Measurements from ENCODE around the gene CDPF1. TPM values are rescaled to one million over a fixed set of nuclear protein-coding genes. Genes with fewer than 3 reads are reported as not detected.

Gene CDPF1
- total and polyA plus RNA-seq, 2 of the 4 experiments (the other 2 are of a cell fraction) = 11.5 to 14.5 TPM

DNA sequence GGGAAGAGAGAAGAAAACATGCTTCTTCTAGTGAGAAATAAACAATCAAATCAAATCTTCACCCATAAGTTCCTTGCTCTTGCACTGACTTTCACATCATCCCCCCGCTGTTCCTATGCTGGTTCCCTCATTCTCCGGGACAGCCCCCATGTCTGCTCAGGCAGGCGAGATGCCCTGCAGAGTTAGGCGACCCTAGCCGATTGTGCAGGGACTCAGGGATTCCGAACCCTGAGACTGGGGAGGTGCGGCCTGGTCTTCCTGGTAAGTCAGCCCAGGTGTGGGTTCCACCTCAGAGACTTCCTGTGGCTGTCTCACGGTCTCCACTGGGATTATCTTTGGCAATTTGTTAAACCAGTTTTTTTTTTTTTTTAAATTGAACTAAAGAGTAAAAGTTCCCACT lies 24.3 kb upstream of the CDPF1 start:
- Histone ChIP-seq H3K9me1 (ENCODE audit: insufficient read depth, low read length) (peaks cover 2% of the 10 kb centered on the region), H3K79me1 (ENCODE audit: low read depth in 1 of 2, low read length in 2 of 2) (peaks cover 5 to 8% of the 10 kb centered on the region in 2 experiments), H3K23ac (ENCODE audit: low read depth, low read length) (no peak overlapping the region), H3K14ac (replicated peaks; ENCODE audit: low read depth, low read length) (no peak overlapping the region), H3K9me3 (ENCODE audit: control insufficient read depth, insufficient read depth, low read length) (no peaks in the 10 kb centered on the region), H3K18ac (ENCODE audit: low read depth, low read length) (no peak overlapping the region), H3K9ac (ENCODE audit: low read depth, low read length) (no peak overlapping the region), H4K91ac (ENCODE audit: insufficient read depth, low read depth, low read length) (no peak overlapping the region), H2BK5ac (ENCODE audit: low read depth, low read length, poor library complexity, severe bottlenecking) (no peak overlapping the region), H3K4me2 (ENCODE audit: low read depth, low read length) (no peak overlapping the region), H3K36me3 (ENCODE audit: control insufficient read depth, insufficient read depth, low read length) (peaks cover 62% of the 10 kb centered on the region), H4K5ac (ENCODE audit: low read depth, low read length) (no peak overlapping the region), H2BK120ac (ENCODE audit: low read depth, low read length) (no peak overlapping the region), H2BK15ac (ENCODE audit: low read depth, low read length) (no peak overlapping the region), H3K56ac (ENCODE audit: extremely low read depth, insufficient read depth, low read length) (no peak overlapping the region), H3K4me3 (ENCODE audit: insufficient read depth, low read depth, low read length) (no peak overlapping the region), H4K20me1 (ENCODE audit: insufficient read depth, low read length) (0 out of 2 replicates have a peak, but pooled peaks cover 1% of the 10 kb centered on the region), H3K27ac (ENCODE audit: insufficient read depth, low read length) (no peak overlapping the region), H3K27me3 (ENCODE audit: control insufficient read depth, insufficient read depth, low read length) (no peaks in the 10 kb centered on the region), H2AK5ac (ENCODE audit: low read depth, low read length) (no peak overlapping the region), H2AFZ (replicated peaks; ENCODE audit: low read length, poor library complexity) (no peak overlapping the region), H2AK9ac (replicated peaks; ENCODE audit: low read depth, low read length, poor library complexity) (no peak overlapping the region), H3K4me1 (ENCODE audit: control insufficient read depth, insufficient read depth, low read length) (peaks cover 2% of the 10 kb centered on the region; the same call in 1 of the 2 replicates), H3K4ac (ENCODE audit: low read depth, low read length) (no peak overlapping the region), H2BK20ac (ENCODE audit: low read depth, low read length) (no peak overlapping the region), H4K8ac (ENCODE audit: low read depth in 2 of 2, low read length in 2 of 2) (no peak overlapping the region)
- intact Hi-C loops (cut with micrococcal nuclease) (no loop called here), dilution Hi-C loops (cut with HindIII; ENCODE audit: low sequenced_read_pairs, unreplicated experiment) (no loop called here), in situ Hi-C loops (cut with MboI; ENCODE audit: low sequenced_read_pairs) (no loop called here)
- 100% methylated on average over 3 of the region's 8 CpGs; no CpG with 5 or more reads in 1 of the 2 experiments for WGBS, 2 experiments (ENCODE audit: extremely low coverage in 2 of 2, insufficient read length in 1 of 2)
- ChIA-PET CTCF (no interaction called here), POLR2A (ENCODE audit: unreplicated experiment) (no interaction called here)
- ATAC-seq (ENCODE audit: low read depth) = no peak
- no TSS peak for BruUV-seq (replicated peaks)
- TF ChIP-seq, protein P1, sequence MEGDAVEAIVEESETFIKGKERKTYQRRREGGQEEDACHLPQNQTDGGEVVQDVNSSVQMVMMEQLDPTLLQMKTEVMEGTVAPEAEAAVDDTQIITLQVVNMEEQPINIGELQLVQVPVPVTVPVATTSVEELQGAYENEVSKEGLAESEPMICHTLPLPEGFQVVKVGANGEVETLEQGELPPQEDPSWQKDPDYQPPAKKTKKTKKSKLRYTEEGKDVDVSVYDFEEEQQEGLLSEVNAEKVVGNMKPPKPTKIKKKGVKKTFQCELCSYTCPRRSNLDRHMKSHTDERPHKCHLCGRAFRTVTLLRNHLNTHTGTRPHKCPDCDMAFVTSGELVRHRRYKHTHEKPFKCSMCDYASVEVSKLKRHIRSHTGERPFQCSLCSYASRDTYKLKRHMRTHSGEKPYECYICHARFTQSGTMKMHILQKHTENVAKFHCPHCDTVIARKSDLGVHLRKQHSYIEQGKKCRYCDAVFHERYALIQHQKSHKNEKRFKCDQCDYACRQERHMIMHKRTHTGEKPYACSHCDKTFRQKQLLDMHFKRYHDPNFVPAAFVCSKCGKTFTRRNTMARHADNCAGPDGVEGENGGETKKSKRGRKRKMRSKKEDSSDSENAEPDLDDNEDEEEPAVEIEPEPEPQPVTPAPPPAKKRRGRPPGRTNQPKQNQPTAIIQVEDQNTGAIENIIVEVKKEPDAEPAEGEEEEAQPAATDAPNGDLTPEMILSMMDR (conservative IDR thresholded peaks at IDR 0.05; ENCODE audit: low read depth, low read length) = no peak
- no peak for TF ChIP-seq MAZ (IDR thresholded peaks at IDR 0.05; ENCODE audit: borderline replicate concordance, low read depth, low read length)
- no peak for TF ChIP-seq MAFK (IDR thresholded peaks at IDR 0.05; ENCODE audit: low read depth, low read length)
- TF ChIP-seq MXI1 (IDR thresholded peaks at IDR 0.05; ENCODE audit: borderline replicate concordance, low read depth, low read length) = no peak
- TF ChIP-seq SMC3 (IDR thresholded peaks at IDR 0.05; ENCODE audit: low read depth, low read length) = no peak
- no peak for TF ChIP-seq NFE2L2 (IDR thresholded peaks at IDR 0.05; ENCODE audit: low read depth, low read length)
- TF ChIP-seq, protein P2, sequence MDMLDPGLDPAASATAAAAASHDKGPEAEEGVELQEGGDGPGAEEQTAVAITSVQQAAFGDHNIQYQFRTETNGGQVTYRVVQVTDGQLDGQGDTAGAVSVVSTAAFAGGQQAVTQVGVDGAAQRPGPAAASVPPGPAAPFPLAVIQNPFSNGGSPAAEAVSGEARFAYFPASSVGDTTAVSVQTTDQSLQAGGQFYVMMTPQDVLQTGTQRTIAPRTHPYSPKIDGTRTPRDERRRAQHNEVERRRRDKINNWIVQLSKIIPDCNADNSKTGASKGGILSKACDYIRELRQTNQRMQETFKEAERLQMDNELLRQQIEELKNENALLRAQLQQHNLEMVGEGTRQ (IDR thresholded peaks at IDR 0.05; ENCODE audit: low read depth, low read length) = no peak
- TF ChIP-seq RFX5 (IDR thresholded peaks at IDR 0.05; ENCODE audit: low read depth, low read length) = no peak
- no peak for TF ChIP-seq RCOR1 (IDR thresholded peaks at IDR 0.05; ENCODE audit: insufficient replicate concordance, low read length)
- TF ChIP-seq POLR2A (IDR thresholded peaks at IDR 0.05; ENCODE audit: low read depth, low read length) = no peak
- TF ChIP-seq RAD21 (IDR thresholded peaks at IDR 0.05; ENCODE audit: low read length) = no peak
- TF ChIP-seq, protein P3, sequence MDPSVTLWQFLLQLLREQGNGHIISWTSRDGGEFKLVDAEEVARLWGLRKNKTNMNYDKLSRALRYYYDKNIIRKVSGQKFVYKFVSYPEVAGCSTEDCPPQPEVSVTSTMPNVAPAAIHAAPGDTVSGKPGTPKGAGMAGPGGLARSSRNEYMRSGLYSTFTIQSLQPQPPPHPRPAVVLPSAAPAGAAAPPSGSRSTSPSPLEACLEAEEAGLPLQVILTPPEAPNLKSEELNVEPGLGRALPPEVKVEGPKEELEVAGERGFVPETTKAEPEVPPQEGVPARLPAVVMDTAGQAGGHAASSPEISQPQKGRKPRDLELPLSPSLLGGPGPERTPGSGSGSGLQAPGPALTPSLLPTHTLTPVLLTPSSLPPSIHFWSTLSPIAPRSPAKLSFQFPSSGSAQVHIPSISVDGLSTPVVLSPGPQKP (IDR thresholded peaks at IDR 0.05; ENCODE audit: borderline replicate concordance, low read depth, low read length) = no peak
- no peak for TF ChIP-seq CEBPB (IDR thresholded peaks at IDR 0.05; ENCODE audit: low read depth, low read length)
- no peak for DNase-seq
